Liver (tissue), 9 donors: ENCODE data around the gene BMAL1. TPM values are rescaled to one million over a fixed set of nuclear protein-coding genes. Genes with fewer than 3 reads are reported as not detected.
A peak's percentile ranks its signal among the peaks of the same experiment; 100 is the strongest.

Experiments used
- DNase-seq: peaks from one replicate; pipeline ENCODE4 v3.0.0-alpha.2; 2017; ENCODE audit warnings: low spot score
- H3K27ac ChIP-seq, 2 donors: one replicate each; pipeline ENCODE4 v1.7.0; 2013; ENCODE audit warnings: inconsistent platforms in 2 of 2, low read length in 2 of 2, control low read depth in 1 of 2, low read depth in 1 of 2, mild to moderate bottlenecking in 1 of 2
- H3K27me3 ChIP-seq, 4 donors: one replicate each; pipeline versions ENCODE4 v1.6.1 to v1.7.0; 2013; ENCODE audit warnings: low read length in 3 of 4, inconsistent platforms in 1 of 4, mild to moderate bottlenecking in 1 of 4, moderate library complexity in 1 of 4; ENCODE audit not compliant: control insufficient read depth in 4 of 4, insufficient read depth in 4 of 4
- H3K36me3 ChIP-seq, 4 donors: one replicate each; pipeline versions ENCODE4 v1.6.1 to v1.7.0; 2013; ENCODE audit warnings: low read length in 3 of 4, mild to moderate bottlenecking in 3 of 4, low read depth in 1 of 4, moderate library complexity in 1 of 4; ENCODE audit not compliant: control insufficient read depth in 4 of 4, insufficient read depth in 3 of 4
- H3K4me1 ChIP-seq, 4 donors: one replicate each; pipeline versions ENCODE4 v1.6.1 to v1.7.0; 2013; ENCODE audit warnings: low read length in 3 of 4, mild to moderate bottlenecking in 3 of 4, moderate library complexity in 1 of 4; ENCODE audit not compliant: control insufficient read depth in 4 of 4, insufficient read depth in 4 of 4
- H3K4me3 ChIP-seq, 3 donors: one replicate each; pipeline versions ENCODE4 v1.6.1 to v1.7.0; 2013; ENCODE audit warnings: low read length in 3 of 3, control low read depth in 1 of 3, low read depth in 1 of 3, mild to moderate bottlenecking in 1 of 3
- H3K9ac ChIP-seq, 2 donors: one replicate each; pipeline ENCODE4 v1.7.0; 2013; ENCODE audit warnings: low read length in 2 of 2, mild to moderate bottlenecking in 2 of 2, moderate library complexity in 2 of 2, control low read depth in 1 of 2, low read depth in 1 of 2
- H3K9me3 ChIP-seq, 4 donors: one replicate each; pipeline versions ENCODE4 v1.6.1 to v1.7.0; 2013; ENCODE audit warnings: low read length in 3 of 4; ENCODE audit not compliant: control insufficient read depth in 4 of 4
- FOXA1 ChIP-seq: IDR thresholded peaks from 2 replicates; pipeline ENCODE4 v1.6.1; 2016; ENCODE audit warnings: antibody characterized with exemption
- FOXA2 ChIP-seq: IDR thresholded peaks from 2 replicates; pipeline ENCODE4 v1.6.1; 2016; ENCODE audit warnings: antibody characterized with exemption
- HNF4G ChIP-seq: IDR thresholded peaks from 2 replicates; pipeline ENCODE4 v1.6.1; 2016; ENCODE audit warnings: antibody characterized with exemption
- JUND ChIP-seq, 2 donors: IDR thresholded peaks; 2 replicates each; pipeline ENCODE4 v1.6.1; 2016; ENCODE audit warnings: antibody characterized with exemption in 2 of 2
- MAX ChIP-seq: IDR thresholded peaks from 2 replicates; pipeline ENCODE4 v1.6.1; 2016; ENCODE audit warnings: antibody characterized with exemption
- NR2F2 ChIP-seq: IDR thresholded peaks from 2 replicates; pipeline ENCODE4 v1.6.1; 2016; ENCODE audit warnings: antibody characterized with exemption
- RAD21 ChIP-seq, 2 donors: IDR thresholded peaks; 2 replicates each; pipeline ENCODE4 v1.6.1; 2016; ENCODE audit warnings: antibody characterized with exemption in 2 of 2, mild to moderate bottlenecking in 2 of 2
- REST ChIP-seq: IDR thresholded peaks from 2 replicates; pipeline ENCODE4 v1.6.1; 2016; ENCODE audit warnings: antibody characterized with exemption, mild to moderate bottlenecking
- RXRA ChIP-seq, 2 donors: IDR thresholded peaks; 2 replicates each; pipeline ENCODE4 v1.6.1; 2017 to 2018; ENCODE audit warnings: antibody characterized with exemption in 2 of 2, mild to moderate bottlenecking in 1 of 2
- SP1 ChIP-seq: IDR thresholded peaks from 2 replicates; pipeline ENCODE4 v1.6.1; 2018; ENCODE audit warnings: antibody characterized with exemption, mild to moderate bottlenecking
- YY1 ChIP-seq: IDR thresholded peaks from 2 replicates; pipeline ENCODE4 v1.6.1; 2016; ENCODE audit warnings: antibody characterized with exemption, mild to moderate bottlenecking
- ZBTB33 ChIP-seq: IDR thresholded peaks from 2 replicates; pipeline ENCODE4 v1.6.1; 2016; ENCODE audit warnings: antibody characterized with exemption
- WGBS: extraction: QIAGEN DNeasy Blood & Tissue Kit; methylation state at CpG from one replicate; pipeline ENCODE4 v1.1.7; 2013; 5-methylcytosine and 5-hydroxymethylcytosine counted together
- polyA plus RNA-seq, 2 donors: library from polyadenylated mRNA; stranded (reverse) in 1 of 2; unstranded in 1 of 2; fragments of 200-250 nt in 1 of 2; fragments of >200 nt in 1 of 2; fragmentation: Nextera tagmentation in 1 of 2; extraction: Ambion mirVana in 1 of 2; gene quantifications; one replicate each; pipeline versions ENCODE4 v1.2.1 to v1.2.3, GENCODE V29; 2013 to 2015
- total RNA-seq, 2 donors: library from RNA; depleted of rRNA; stranded (reverse); fragments of >200 nt; gene quantifications; one replicate each; pipeline ENCODE4 v1.2.3, GENCODE V29; 2014
- TF ChIP-seq, protein P1 (sequence below): fragments of 150-350 bp; IDR thresholded peaks from 2 replicates; pipeline ENCODE4 v1.5.1; 2017; ENCODE audit warnings: improper control_type of control experiment, low read depth, low read length; ENCODE audit not compliant: missing input control
- donor health status: healthy.
- donor health status: healthy.
- donor health status: healthy.
- donor health status: healthy.
- donor health status: healthy.

Gene BMAL1
- total and polyA plus RNA-seq, 4 donors, result 4.7 to 39.0 (median 15.0) TPM

DNA sequence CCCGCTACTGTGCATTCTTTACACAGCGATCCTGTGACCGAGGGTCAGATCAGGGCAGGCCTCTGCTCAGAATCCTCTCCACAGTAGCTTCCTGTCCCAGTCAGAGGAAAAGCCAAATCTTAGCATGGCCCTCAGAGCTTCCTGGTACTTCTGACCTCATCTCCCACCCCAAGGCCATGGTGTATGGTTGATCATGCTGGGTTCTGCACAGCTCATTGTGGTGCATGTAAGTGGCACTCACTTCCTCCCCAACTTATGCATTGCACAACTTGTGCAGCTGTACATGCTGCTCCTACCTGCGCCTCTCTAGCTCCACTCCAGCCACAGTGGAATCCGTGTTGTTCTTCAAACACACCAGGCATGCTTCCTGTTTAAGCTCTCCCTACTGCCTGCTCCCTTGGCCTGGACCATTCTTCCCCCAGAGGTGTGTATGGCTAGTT lies 20.3 kb downstream of the BMAL1 start:
- no peak overlapping the region for H3K9ac ChIP-seq

More for the DNA sequence above, 20.3 kb downstream of the BMAL1 start:
- no peaks in the 10 kb centered on the region for H3K27me3 ChIP-seq
- peaks cover 16 to 33% (median 23%) of the 10 kb centered on the region in 4 donors for H3K4me1 ChIP-seq
- no peaks in the 10 kb centered on the region for H3K9me3 ChIP-seq
- TF ChIP-seq, protein P1, sequence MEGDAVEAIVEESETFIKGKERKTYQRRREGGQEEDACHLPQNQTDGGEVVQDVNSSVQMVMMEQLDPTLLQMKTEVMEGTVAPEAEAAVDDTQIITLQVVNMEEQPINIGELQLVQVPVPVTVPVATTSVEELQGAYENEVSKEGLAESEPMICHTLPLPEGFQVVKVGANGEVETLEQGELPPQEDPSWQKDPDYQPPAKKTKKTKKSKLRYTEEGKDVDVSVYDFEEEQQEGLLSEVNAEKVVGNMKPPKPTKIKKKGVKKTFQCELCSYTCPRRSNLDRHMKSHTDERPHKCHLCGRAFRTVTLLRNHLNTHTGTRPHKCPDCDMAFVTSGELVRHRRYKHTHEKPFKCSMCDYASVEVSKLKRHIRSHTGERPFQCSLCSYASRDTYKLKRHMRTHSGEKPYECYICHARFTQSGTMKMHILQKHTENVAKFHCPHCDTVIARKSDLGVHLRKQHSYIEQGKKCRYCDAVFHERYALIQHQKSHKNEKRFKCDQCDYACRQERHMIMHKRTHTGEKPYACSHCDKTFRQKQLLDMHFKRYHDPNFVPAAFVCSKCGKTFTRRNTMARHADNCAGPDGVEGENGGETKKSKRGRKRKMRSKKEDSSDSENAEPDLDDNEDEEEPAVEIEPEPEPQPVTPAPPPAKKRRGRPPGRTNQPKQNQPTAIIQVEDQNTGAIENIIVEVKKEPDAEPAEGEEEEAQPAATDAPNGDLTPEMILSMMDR, result no peak
- TF ChIP-seq ZBTB33 (no peak), HNF4G (no peak), NR2F2 (peak; percentile 91), FOXA1 (no peak), YY1 (no peak), RXRA (IDR thresholded peaks at IDR 0.05) (peak; percentile 71 to 79), FOXA2 (no peak), MAX (peak; percentile 32), SP1 (peak; percentile 37), REST (no peak), JUND (IDR thresholded peaks at IDR 0.05) (no peak), RAD21 (IDR thresholded peaks at IDR 0.05) (no peak)
- no peaks in the 10 kb centered on the region for H3K36me3 ChIP-seq
- H3K4me3 ChIP-seq, result no peak overlapping the region
- DNase-seq, result no peak
- 32% methylated on average over 5 of the region's 5 CpGs for WGBS
- H3K27ac ChIP-seq, result peak overlapping the region in 1 of 2 donors; percentile 15
